Trophoblast cell (in vitro differentiated cells and primary cell): ENCODE results near the gene KLHL42.

Source experiments
- DNase-seq, 2 donors: peaks; one replicate each; pipeline ENCODE4 v3.0.0-alpha.2; 2016
- H2AFZ ChIP-seq: 2 replicates; pipeline ENCODE4 v1.6.1; 2013; ENCODE audit warnings: low read length, moderate library complexity, mild to moderate bottlenecking; ENCODE audit not compliant: insufficient read depth, poor library complexity
- H2AK5ac ChIP-seq: 2 replicates; pipeline ENCODE4 v1.6.1; 2013; ENCODE audit warnings: mild to moderate bottlenecking, low read length
- H2BK120ac ChIP-seq: 2 replicates; pipeline ENCODE4 v1.6.1; 2013; ENCODE audit warnings: low read length, mild to moderate bottlenecking, moderate library complexity; ENCODE audit not compliant: insufficient read depth, poor library complexity
- H2BK12ac ChIP-seq: 2 replicates; pipeline ENCODE4 v1.6.1; 2013; ENCODE audit warnings: mild to moderate bottlenecking, low read length, moderate library complexity
- H2BK5ac ChIP-seq: 2 replicates; pipeline ENCODE4 v1.6.1; 2013; ENCODE audit warnings: low read length, low read depth, moderate library complexity, mild to moderate bottlenecking; ENCODE audit not compliant: poor library complexity
- H3K14ac ChIP-seq: 2 replicates; pipeline ENCODE4 v1.6.1; 2013; ENCODE audit warnings: mild to moderate bottlenecking, low read length
- H3K18ac ChIP-seq: 2 replicates; pipeline ENCODE4 v1.6.1; 2013; ENCODE audit warnings: mild to moderate bottlenecking, low read length
- H3K23ac ChIP-seq: 2 replicates; pipeline ENCODE4 v1.6.1; 2013; ENCODE audit warnings: low read length
- H3K27ac ChIP-seq: 2 replicates; pipeline ENCODE4 v1.5.1; 2013; ENCODE audit warnings: low read depth, mild to moderate bottlenecking, inconsistent platforms, low read length, moderate library complexity
- H3K27me3 ChIP-seq: 2 replicates; pipeline ENCODE4 v1.6.1; 2013; ENCODE audit warnings: inconsistent platforms, mild to moderate bottlenecking, low read length, moderate library complexity; ENCODE audit not compliant: insufficient read depth
- H3K36me3 ChIP-seq, 2 experiments: 1 replicate in 1 of 2; 2 replicates in 1 of 2; pipeline ENCODE4 v1.6.1; 2013; ENCODE audit warnings: low read length in 2 of 2, mild to moderate bottlenecking in 2 of 2, moderate library complexity in 1 of 2; ENCODE audit not compliant: insufficient read depth in 2 of 2, control insufficient read depth in 1 of 2
- H3K4ac ChIP-seq: 2 replicates; pipeline ENCODE4 v1.6.1; 2013; ENCODE audit warnings: low read depth, mild to moderate bottlenecking, low read length, moderate library complexity
- H3K4me1 ChIP-seq, 2 experiments: 1 replicate in 1 of 2; 2 replicates in 1 of 2; pipeline ENCODE4 v1.6.1; 2013; ENCODE audit warnings: low read length in 2 of 2, mild to moderate bottlenecking in 2 of 2, moderate library complexity in 1 of 2; ENCODE audit not compliant: insufficient read depth in 2 of 2, control insufficient read depth in 1 of 2
- H3K4me2 ChIP-seq: 2 replicates; pipeline ENCODE4 v1.6.1; 2013; ENCODE audit warnings: inconsistent platforms, mild to moderate bottlenecking, low read length, moderate library complexity
- H3K4me3 ChIP-seq: 2 replicates; pipeline ENCODE4 v1.5.1; 2013; ENCODE audit warnings: mild to moderate bottlenecking, low read depth, low read length, inconsistent platforms
- H3K79me1 ChIP-seq: one replicate; pipeline ENCODE4 v1.6.1; 2013; ENCODE audit warnings: low read length
- H3K79me2 ChIP-seq: 2 replicates; pipeline ENCODE4 v1.6.1; 2013; ENCODE audit warnings: low read length, mild to moderate bottlenecking; ENCODE audit not compliant: control insufficient read depth, insufficient read depth, poor library complexity
- H3K9ac ChIP-seq: 2 replicates; pipeline ENCODE4 v1.6.1; 2013; ENCODE audit warnings: mild to moderate bottlenecking, low read length
- H3K9me3 ChIP-seq: 2 replicates; pipeline ENCODE4 v1.6.1; 2013; ENCODE audit warnings: low read depth, mild to moderate bottlenecking, control low read depth, inconsistent platforms, low read length; ENCODE audit not compliant: insufficient read depth
- H4K12ac ChIP-seq: 2 replicates; pipeline ENCODE4 v1.6.1; 2013; ENCODE audit warnings: low read depth, mild to moderate bottlenecking, low read length, moderate library complexity
- H4K8ac ChIP-seq: 2 replicates; pipeline ENCODE4 v1.6.1; 2013; ENCODE audit warnings: low read depth, mild to moderate bottlenecking, low read length, moderate library complexity
- H4K91ac ChIP-seq: one replicate; pipeline ENCODE4 v1.6.1; 2013; ENCODE audit warnings: low read depth, mild to moderate bottlenecking, low read length, moderate library complexity
- WGBS: extraction: QIAGEN DNeasy Blood & Tissue Kit; methylation state at CpG from one replicate; pipeline ENCODE4 v1.1.7; 2013; ENCODE audit warnings: missing lambda C conversion rate; ENCODE audit not compliant: insufficient read length, insufficient coverage; ENCODE audit errors: extremely low coverage; 5-methylcytosine and 5-hydroxymethylcytosine counted together

The KLHL42 gene

GRCh38 chr12:27781680-27782079, 1.6 kb downstream of the KLHL42 start:
- WGBS, result no CpG with 5 or more reads among the region's 5 CpGs

GRCh38 chr12:27782481-27782880, 2.4 kb downstream of the KLHL42 start:
- Histone ChIP-seq H2BK12ac (no peak overlapping the region), H3K23ac (no peak overlapping the region), H3K4me2 (no peak overlapping the region), H3K79me2 (peaks cover 11% of the 10 kb centered on the region), H3K9me3 (no peaks in the 10 kb centered on the region), H4K12ac (no peak overlapping the region), H3K36me3 (peaks cover 0 to 2% of the 10 kb centered on the region in 2 experiments), H3K14ac (no peak overlapping the region), H2AFZ (no peak overlapping the region), H2BK5ac (no peak overlapping the region), H3K79me1 (peaks cover 15% of the 10 kb centered on the region), H3K4me1 (peaks cover 6 to 19% of the 10 kb centered on the region in 2 experiments), H3K27ac (no peak overlapping the region), H4K8ac (no peak overlapping the region), H4K91ac (no peak overlapping the region), H3K4me3 (no peak overlapping the region), H2BK120ac (no peak overlapping the region), H3K4ac (no peak overlapping the region), H3K9ac (no peak overlapping the region), H3K18ac (no peak overlapping the region), H3K27me3 (no peaks in the 10 kb centered on the region), H2AK5ac (no peak overlapping the region)
- DNase-seq, result no peak
- WGBS, result no CpG with 5 or more reads among the region's 1 CpG

More at GRCh38 chr12:27781680-27782079, 1.6 kb downstream of the KLHL42 start:
- Histone ChIP-seq H3K18ac (no peak overlapping the region), H3K27me3 (no peaks in the 10 kb centered on the region), H2AFZ (no peak overlapping the region), H3K36me3 (peaks cover 0 to 2% of the 10 kb centered on the region in 2 experiments), H2BK12ac (no peak overlapping the region), H3K79me2 (peaks cover 11% of the 10 kb centered on the region), H3K4me1 (peaks cover 6 to 19% of the 10 kb centered on the region in 2 experiments), H4K8ac (no peak overlapping the region), H2BK5ac (no peak overlapping the region), H3K9ac (no peak overlapping the region), H2BK120ac (no peak overlapping the region), H3K27ac (no peak overlapping the region), H3K9me3 (no peaks in the 10 kb centered on the region), H3K79me1 (peaks cover 15% of the 10 kb centered on the region), H3K4me2 (peak overlapping the region; percentile 16), H4K12ac (no peak overlapping the region), H3K4me3 (no peak overlapping the region), H3K14ac (no peak overlapping the region), H4K91ac (no peak overlapping the region), H3K23ac (no peak overlapping the region), H2AK5ac (no peak overlapping the region), H3K4ac (peak overlapping the region; percentile 31)
- DNase-seq, result no peak

- no peak overlapping the region for H2BK120ac ChIP-seq
- H4K8ac ChIP-seq, result no peak overlapping the region
- H3K79me2 ChIP-seq, result no peaks in the 10 kb centered on the region
- H3K79me1 ChIP-seq, result no peaks in the 10 kb centered on the region
- no peak overlapping the region for H3K23ac ChIP-seq
- H3K36me3 ChIP-seq, result peaks cover 5% of the 10 kb centered on the region in 2 experiments
- H4K12ac ChIP-seq, result no peak overlapping the region
- no peak overlapping the region for H2BK5ac ChIP-seq
- H4K91ac ChIP-seq, result no peak overlapping the region
- no peaks in the 10 kb centered on the region for H3K27me3 ChIP-seq
- H3K4me2 ChIP-seq, result no peak overlapping the region
- no peak overlapping the region for H3K27ac ChIP-seq
- H2AK5ac ChIP-seq, result no peak overlapping the region
- H3K4ac ChIP-seq, result no peak overlapping the region
- no peak overlapping the region for H3K4me3 ChIP-seq
- DNase-seq, result peak; percentile 55 to 88
- no peak overlapping the region for H2BK12ac ChIP-seq
- H3K9me3 ChIP-seq, result no peaks in the 10 kb centered on the region
- H3K18ac ChIP-seq, result no peak overlapping the region
- H3K9ac ChIP-seq, result no peak overlapping the region
- WGBS, result no CpG with 5 or more reads among the region's 3 CpGs
- peaks cover 4 to 8% of the 10 kb centered on the region in 2 experiments for H3K4me1 ChIP-seq
- H3K14ac ChIP-seq, result no peak overlapping the region
- no peak overlapping the region for H2AFZ ChIP-seq
Observed at GRCh38 chr12:27785882-27786570, 6.0 kb downstream of the KLHL42 start.

GRCh38 chr12:27787559-27787958, 7.5 kb downstream of the KLHL42 start:
- no CpG with 5 or more reads among the region's 2 CpGs for WGBS
- Histone ChIP-seq H3K79me2 (no peaks in the 10 kb centered on the region), H2BK5ac (no peak overlapping the region), H3K9me3 (no peaks in the 10 kb centered on the region), H3K23ac (no peak overlapping the region), H3K27me3 (no peaks in the 10 kb centered on the region), H3K79me1 (no peaks in the 10 kb centered on the region), H3K36me3 (peaks cover 12 to 16% of the 10 kb centered on the region in 2 experiments), H2AFZ (no peak overlapping the region), H4K91ac (no peak overlapping the region), H3K18ac (no peak overlapping the region), H3K27ac (no peak overlapping the region), H4K8ac (no peak overlapping the region), H3K4me3 (no peak overlapping the region), H3K4me1 (no peaks in the 10 kb centered on the region), H3K4ac (peak overlapping the region; percentile 4), H3K14ac (no peak overlapping the region), H2AK5ac (no peak overlapping the region), H4K12ac (no peak overlapping the region), H2BK120ac (no peak overlapping the region), H2BK12ac (no peak overlapping the region), H3K4me2 (no peak overlapping the region), H3K9ac (no peak overlapping the region)
- no peak for DNase-seq
